Limb (tissue), 2 donors: Measurements from ENCODE around the gene CSTPP1.
"Not testable (repeated sequence)": the region's sequence is repeated elsewhere in the genome, so short reads cannot be mapped to it uniquely, and the experiment has no call there.

Source experiments
- DNase-seq, 2 donors: peaks; one replicate each; pipeline ENCODE4 v3.0.0-alpha.2; 2016; ENCODE audit errors: extremely low spot score in 2 of 2

Gene CSTPP1

GRCh38 chr11:47202576-47202975 is 266.0 kb downstream of the CSTPP1 start:
- DNase-seq = no peak

GRCh38 chr11:47204637-47204989 is 268.1 kb downstream of the CSTPP1 start:
- no peak for DNase-seq

- not testable (repeated sequence) for DNase-seq
Measured at GRCh38 chr11:47206577-47206976, 270.0 kb downstream of the CSTPP1 start.

- DNase-seq = no peak
Measured at GRCh38 chr11:47207459-47207858, 270.9 kb downstream of the CSTPP1 start.

- DNase-seq = not testable (repeated sequence)
Measured at GRCh38 chr11:47208008-47208552, 271.5 kb downstream of the CSTPP1 start.

- DNase-seq = no peak
Measured at GRCh38 chr11:47208628-47209027, 272.1 kb downstream of the CSTPP1 start.
